ENCODE measurements around the gene C5AR2. TPM values are rescaled to one million over a fixed set of nuclear protein-coding genes. Genes with fewer than 3 reads are reported as not detected.

Gene C5AR2
- polyA plus RNA-seq, 1 experiment = not detected

GRCh38 chr19:47377801-47378200, 45.8 kb downstream of the C5AR2 start:
- no peak overlapping the region for H3K4me3 ChIP-seq (ENCODE audit: low read depth, low read length)
- DNase-seq (ENCODE audit: low read depth, low spot score) = no peak
- TF ChIP-seq, protein P1, sequence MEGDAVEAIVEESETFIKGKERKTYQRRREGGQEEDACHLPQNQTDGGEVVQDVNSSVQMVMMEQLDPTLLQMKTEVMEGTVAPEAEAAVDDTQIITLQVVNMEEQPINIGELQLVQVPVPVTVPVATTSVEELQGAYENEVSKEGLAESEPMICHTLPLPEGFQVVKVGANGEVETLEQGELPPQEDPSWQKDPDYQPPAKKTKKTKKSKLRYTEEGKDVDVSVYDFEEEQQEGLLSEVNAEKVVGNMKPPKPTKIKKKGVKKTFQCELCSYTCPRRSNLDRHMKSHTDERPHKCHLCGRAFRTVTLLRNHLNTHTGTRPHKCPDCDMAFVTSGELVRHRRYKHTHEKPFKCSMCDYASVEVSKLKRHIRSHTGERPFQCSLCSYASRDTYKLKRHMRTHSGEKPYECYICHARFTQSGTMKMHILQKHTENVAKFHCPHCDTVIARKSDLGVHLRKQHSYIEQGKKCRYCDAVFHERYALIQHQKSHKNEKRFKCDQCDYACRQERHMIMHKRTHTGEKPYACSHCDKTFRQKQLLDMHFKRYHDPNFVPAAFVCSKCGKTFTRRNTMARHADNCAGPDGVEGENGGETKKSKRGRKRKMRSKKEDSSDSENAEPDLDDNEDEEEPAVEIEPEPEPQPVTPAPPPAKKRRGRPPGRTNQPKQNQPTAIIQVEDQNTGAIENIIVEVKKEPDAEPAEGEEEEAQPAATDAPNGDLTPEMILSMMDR (IDR thresholded peaks at IDR 0.05; ENCODE audit: low read depth, low read length) = no peak
- CTCF ChIA-PET = interaction anchor here (1.2 kb wide), 1 partner anchor 13 kb away, joined by 5 read pairs; no protein-coding TSS in a partner anchor
- H3K27ac ChIP-seq (ENCODE audit: low read depth, low read length) = no peak overlapping the region
- POLR2A ChIA-PET = no interaction called here
- H3K27me3 ChIP-seq (ENCODE audit: control insufficient read depth, insufficient read depth, low read length) = no peaks in the 10 kb centered on the region
- H3K9me3 ChIP-seq (ENCODE audit: control insufficient read depth, insufficient read depth, low read length) = no peaks in the 10 kb centered on the region

GRCh38 chr19:47378246-47378645, 46.3 kb downstream of the C5AR2 start:
- DNase-seq (ENCODE audit: low read depth, low spot score) = no peak
- POLR2A ChIA-PET = no interaction called here

DNA sequence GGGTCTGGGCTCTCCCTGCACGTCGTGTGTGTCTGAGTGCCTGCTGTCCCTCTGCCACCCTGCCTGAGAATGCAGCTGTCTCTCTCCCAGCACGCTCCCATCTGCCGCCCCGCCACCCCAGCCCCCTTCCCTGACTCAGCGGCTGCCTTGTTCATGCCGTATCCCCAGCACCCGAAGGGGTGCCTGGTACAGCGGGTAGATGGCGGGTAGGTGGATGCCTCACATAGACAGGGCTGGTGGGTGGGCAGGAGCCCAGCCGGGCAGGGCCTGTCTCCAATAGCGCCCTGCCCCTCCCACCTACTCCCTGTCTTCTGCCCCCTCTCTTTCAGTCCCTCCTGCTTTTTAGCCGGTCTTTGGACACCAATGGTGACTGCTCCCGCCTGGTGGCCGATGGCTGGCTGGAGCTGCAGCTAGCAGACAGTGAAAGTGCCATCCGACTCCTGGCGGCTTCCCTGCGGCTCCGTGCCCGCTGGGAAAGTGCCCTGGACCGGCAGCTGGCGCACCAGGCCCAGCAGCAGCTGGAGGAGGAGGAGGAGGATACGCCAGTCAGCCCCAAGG, 47.5 kb downstream of the C5AR2 start:
- H3K27ac ChIP-seq (ENCODE audit: low read depth, low read length) = no peak overlapping the region
- ChIA-PET CTCF (interaction anchor here (0.6 kb wide), 1 partner anchor 83 kb away, joined by 6 read pairs; no protein-coding TSS in a partner anchor), POLR2A (no interaction called here)
- DNase-seq (ENCODE audit: low read depth, low spot score) = no peak
- TF ChIP-seq, protein P1 (IDR thresholded peaks at IDR 0.05; ENCODE audit: low read depth, low read length) = no peak
- no peak overlapping the region for H3K4me3 ChIP-seq (ENCODE audit: low read depth, low read length)
- H3K27me3 ChIP-seq (ENCODE audit: control insufficient read depth, insufficient read depth, low read length) = no peaks in the 10 kb centered on the region
- H3K9me3 ChIP-seq (ENCODE audit: control insufficient read depth, insufficient read depth, low read length) = no peaks in the 10 kb centered on the region

More at GRCh38 chr19:47378246-47378645, 46.3 kb downstream of the C5AR2 start:
- no peaks in the 10 kb centered on the region for H3K27me3 ChIP-seq (ENCODE audit: control insufficient read depth, insufficient read depth, low read length)
- TF ChIP-seq, protein P1 (IDR thresholded peaks at IDR 0.05; ENCODE audit: low read depth, low read length) = no peak
- H3K4me3 ChIP-seq (ENCODE audit: low read depth, low read length) = no peak overlapping the region
- no peak overlapping the region for H3K27ac ChIP-seq (ENCODE audit: low read depth, low read length)
- CTCF ChIA-PET = no interaction called here
- no peaks in the 10 kb centered on the region for H3K9me3 ChIP-seq (ENCODE audit: control insufficient read depth, insufficient read depth, low read length)

GRCh38 chr19:47380559-47380958, 48.6 kb downstream of the C5AR2 start:
- no peaks in the 10 kb centered on the region for H3K27me3 ChIP-seq (ENCODE audit: control insufficient read depth, insufficient read depth, low read length)
- no peaks in the 10 kb centered on the region for H3K9me3 ChIP-seq (ENCODE audit: control insufficient read depth, insufficient read depth, low read length)
- POLR2A ChIA-PET = no interaction called here

DNA sequence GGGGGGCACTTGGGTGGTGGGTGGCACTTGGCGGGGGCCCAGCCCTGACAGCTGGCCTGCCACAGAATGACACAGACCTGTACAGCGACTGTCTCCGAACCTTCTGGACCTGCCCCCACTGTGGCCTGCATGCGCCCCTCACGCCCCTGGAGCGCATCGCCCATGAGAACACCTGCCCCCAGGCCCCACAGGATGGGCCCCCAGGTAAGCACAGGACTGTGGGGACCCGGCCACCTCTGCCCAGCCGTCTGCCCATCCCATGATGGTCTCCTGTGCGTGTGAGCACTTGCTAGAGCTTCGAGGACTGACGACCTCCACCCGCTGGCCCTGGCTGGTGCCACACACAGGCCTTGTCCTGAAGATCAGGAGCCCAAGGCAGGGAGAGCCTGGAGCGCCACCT, 49.1 kb downstream of the C5AR2 start:
- ChIA-PET CTCF (interaction anchor here (1.5 kb wide), 1 partner anchor 32 kb away, joined by 5 read pairs; the partner anchor contains the start of gene DHX34), POLR2A (no interaction called here)

More at GRCh38 chr19:47380559-47380958, 48.6 kb downstream of the C5AR2 start:
- H3K27ac ChIP-seq (ENCODE audit: low read depth, low read length) = no peak overlapping the region
- no peak overlapping the region for H3K4me3 ChIP-seq (ENCODE audit: low read depth, low read length)
- CTCF ChIA-PET = no interaction called here
- TF ChIP-seq, protein P1 (IDR thresholded peaks at IDR 0.05; ENCODE audit: low read depth, low read length) = no peak
- no peak for DNase-seq (ENCODE audit: low read depth, low spot score)

More for the DNA sequence above, 49.1 kb downstream of the C5AR2 start:
- H3K9me3 ChIP-seq (ENCODE audit: control insufficient read depth, insufficient read depth, low read length) = no peaks in the 10 kb centered on the region
- no peak overlapping the region for H3K4me3 ChIP-seq (ENCODE audit: low read depth, low read length)
- no peak for DNase-seq (ENCODE audit: low read depth, low spot score)
- TF ChIP-seq, protein P1 (IDR thresholded peaks at IDR 0.05; ENCODE audit: low read depth, low read length) = no peak
- no peak overlapping the region for H3K27ac ChIP-seq (ENCODE audit: low read depth, low read length)
- H3K27me3 ChIP-seq (ENCODE audit: control insufficient read depth, insufficient read depth, low read length) = no peaks in the 10 kb centered on the region
